ENCODE results near the gene PSMD9.

- no peak for TF ChIP-seq CTCF (IDR thresholded peaks at IDR 0.05; ENCODE audit: low read length)
- TF ChIP-seq EZH2 (optimal IDR thresholded peaks at IDR 0.05; ENCODE audit: low read depth, low read length): no peak
- TF ChIP-seq EZH2phosphoT487 (IDR thresholded peaks at IDR 0.05; ENCODE audit: low read length): no peak
Observed at GRCh38 chr12:121871467-121871866, 17.1 kb upstream of the PSMD9 start.
